SJCRH30 (cell line): ENCODE measurements around the gene GRHL3. TPM values are rescaled to one million over a fixed set of nuclear protein-coding genes. Genes with fewer than 3 reads are reported as not detected.

ENCODE experiments used
- DNase-seq, 2 experiments: peaks; one replicate each; pipeline ENCODE4 v3.0.0-alpha.2; 2015 to 2020
- H3K27ac ChIP-seq: fragments of 250-450 bp; sonication (Bioruptor Pico); 2 replicates; pipeline ENCODE4 v1.5.1; 2020; ENCODE audit warnings: mild to moderate bottlenecking, moderate library complexity
- H3K27me3 ChIP-seq: fragments of 250-450 bp; sonication (Bioruptor Pico); 2 replicates; pipeline ENCODE4 v1.5.1; 2020; ENCODE audit warnings: mild to moderate bottlenecking, moderate library complexity
- H3K36me3 ChIP-seq: fragments of 250-450 bp; sonication (Bioruptor Pico); 2 replicates; pipeline ENCODE4 v1.5.1; 2020; ENCODE audit warnings: mild to moderate bottlenecking, moderate library complexity
- H3K4me1 ChIP-seq: fragments of 250-450 bp; sonication (Bioruptor Pico); 2 replicates; pipeline ENCODE4 v1.5.1; 2020; ENCODE audit warnings: mild to moderate bottlenecking, moderate library complexity
- H3K4me3 ChIP-seq: fragments of 250-450 bp; sonication (Bioruptor Pico); 2 replicates; pipeline ENCODE4 v1.5.1; 2020; ENCODE audit warnings: mild to moderate bottlenecking, moderate library complexity
- H3K9me3 ChIP-seq: fragments of 250-450 bp; sonication (Bioruptor Pico); replicated peaks from 2 replicates; pipeline ENCODE4 v1.5.1; 2020; ENCODE audit warnings: mild to moderate bottlenecking, moderate library complexity
- total RNA-seq: library from RNA; depleted of rRNA; stranded (reverse); fragments of >200 nt; shearing (Covaris generic); gene quantifications from 2 replicates; pipeline ENCODE4 v1.2.3, GENCODE V29; 2014

The GRHL3 gene
- total RNA-seq, 1 experiment from 2014 or later = not detected

- no peaks in the 10 kb centered on the region for H3K4me1 ChIP-seq
- no peaks in the 10 kb centered on the region for H3K36me3 ChIP-seq
- 0 out of 2 replicates have a peak, but pooled peaks cover 5% of the 10 kb centered on the region for H3K27me3 ChIP-seq
- no peak overlapping the region for H3K27ac ChIP-seq
- H3K4me3 ChIP-seq = no peak overlapping the region
- H3K9me3 ChIP-seq = no peaks in the 10 kb centered on the region
- no peak for DNase-seq
Measured at GRCh38 chr1:24355466-24355865, 36.3 kb downstream of the GRHL3 start.

- 0 out of 2 replicates have a peak, but pooled peaks cover 5% of the 10 kb centered on the region for H3K27me3 ChIP-seq
- H3K9me3 ChIP-seq = no peaks in the 10 kb centered on the region
- H3K27ac ChIP-seq = no peak overlapping the region
- H3K4me3 ChIP-seq = no peak overlapping the region
- no peaks in the 10 kb centered on the region for H3K4me1 ChIP-seq
- no peak for DNase-seq
- no peaks in the 10 kb centered on the region for H3K36me3 ChIP-seq
Measured at GRCh38 chr1:24357038-24357437, 37.9 kb downstream of the GRHL3 start.

GRCh38 chr1:24360681-24361080 is 41.5 kb downstream of the GRHL3 start:
- Histone ChIP-seq H3K27me3 (0 out of 2 replicates have a peak, but pooled peaks cover 5% of the 10 kb centered on the region), H3K27ac (no peak overlapping the region), H3K9me3 (no peaks in the 10 kb centered on the region), H3K4me3 (no peak overlapping the region), H3K36me3 (no peaks in the 10 kb centered on the region), H3K4me1 (peaks cover 24% of the 10 kb centered on the region)
- no peak for DNase-seq

GRCh38 chr1:24361811-24362210 is 42.7 kb downstream of the GRHL3 start:
- H3K4me1 ChIP-seq = peaks cover 31% of the 10 kb centered on the region
- H3K27me3 ChIP-seq = 0 out of 2 replicates have a peak, but pooled peaks cover 5% of the 10 kb centered on the region
- no peaks in the 10 kb centered on the region for H3K9me3 ChIP-seq
- DNase-seq = no peak
- no peak overlapping the region for H3K27ac ChIP-seq
- H3K4me3 ChIP-seq = no peak overlapping the region
- no peaks in the 10 kb centered on the region for H3K36me3 ChIP-seq

- H3K27ac ChIP-seq = no peak overlapping the region
- H3K4me1 ChIP-seq = peaks cover 31% of the 10 kb centered on the region
- no peak for DNase-seq
- H3K4me3 ChIP-seq = no peak overlapping the region
- H3K27me3 ChIP-seq = 0 out of 2 replicates have a peak, but pooled peaks cover 5% of the 10 kb centered on the region
- no peaks in the 10 kb centered on the region for H3K9me3 ChIP-seq
- H3K36me3 ChIP-seq = no peaks in the 10 kb centered on the region
Measured at GRCh38 chr1:24362396-24362795, 43.2 kb downstream of the GRHL3 start.

- Histone ChIP-seq H3K27ac (no peak overlapping the region), H3K4me3 (no peak overlapping the region), H3K27me3 (0 out of 2 replicates have a peak, but pooled peaks cover 9% of the 10 kb centered on the region), H3K9me3 (no peaks in the 10 kb centered on the region), H3K4me1 (peaks cover 31% of the 10 kb centered on the region), H3K36me3 (no peaks in the 10 kb centered on the region)
- DNase-seq = no peak
Measured at GRCh38 chr1:24362982-24363614, 43.9 kb downstream of the GRHL3 start.

- Histone ChIP-seq H3K27ac (no peak overlapping the region), H3K4me1 (peaks cover 31% of the 10 kb centered on the region), H3K4me3 (no peak overlapping the region), H3K27me3 (0 out of 2 replicates have a peak, but pooled peaks cover 7% of the 10 kb centered on the region), H3K9me3 (no peaks in the 10 kb centered on the region), H3K36me3 (no peaks in the 10 kb centered on the region)
- no peak for DNase-seq
Measured at GRCh38 chr1:24363994-24364393, 44.8 kb downstream of the GRHL3 start.

GRCh38 chr1:24364605-24364974 is 45.4 kb downstream of the GRHL3 start:
- H3K27me3 ChIP-seq = 0 out of 2 replicates have a peak, but pooled peaks cover 4% of the 10 kb centered on the region
- peak in 1 of 2 experiments; percentile 24 for DNase-seq
- H3K9me3 ChIP-seq = no peaks in the 10 kb centered on the region
- H3K4me3 ChIP-seq = no peak overlapping the region
- peaks cover 31% of the 10 kb centered on the region for H3K4me1 ChIP-seq
- no peaks in the 10 kb centered on the region for H3K36me3 ChIP-seq
- H3K27ac ChIP-seq = peak overlapping the region; percentile 43

- Histone ChIP-seq H3K4me3 (no peak overlapping the region), H3K27me3 (0 out of 2 replicates have a peak, but pooled peaks cover 4% of the 10 kb centered on the region), H3K36me3 (no peaks in the 10 kb centered on the region), H3K27ac (peak overlapping the region; percentile 43), H3K4me1 (peaks cover 31% of the 10 kb centered on the region), H3K9me3 (no peaks in the 10 kb centered on the region)
- peak; percentile 80 to 92 for DNase-seq
Measured at GRCh38 chr1:24364975-24365678, 46.0 kb downstream of the GRHL3 start.

GRCh38 chr1:24366707-24367106 is 47.5 kb downstream of the GRHL3 start:
- Histone ChIP-seq H3K4me3 (no peak overlapping the region), H3K27ac (no peak overlapping the region), H3K4me1 (peaks cover 31% of the 10 kb centered on the region), H3K27me3 (0 out of 2 replicates have a peak, but pooled peaks cover 4% of the 10 kb centered on the region), H3K36me3 (no peaks in the 10 kb centered on the region), H3K9me3 (no peaks in the 10 kb centered on the region)
- no peak for DNase-seq

- Histone ChIP-seq H3K4me1 (peaks cover 22% of the 10 kb centered on the region), H3K4me3 (no peak overlapping the region), H3K36me3 (no peaks in the 10 kb centered on the region), H3K27ac (no peak overlapping the region), H3K9me3 (no peaks in the 10 kb centered on the region), H3K27me3 (peaks cover 7% of the 10 kb centered on the region)
- DNase-seq = no peak
Measured at GRCh38 chr1:24369199-24369598, 50.0 kb downstream of the GRHL3 start.

- Histone ChIP-seq H3K4me1 (peaks cover 16% of the 10 kb centered on the region), H3K27me3 (peaks cover 7% of the 10 kb centered on the region), H3K4me3 (no peak overlapping the region), H3K9me3 (no peaks in the 10 kb centered on the region), H3K36me3 (no peaks in the 10 kb centered on the region), H3K27ac (no peak overlapping the region)
- no peak for DNase-seq
Measured at GRCh38 chr1:24369801-24370200, 50.6 kb downstream of the GRHL3 start.

GRCh38 chr1:24373044-24373443 is 53.9 kb downstream of the GRHL3 start:
- no peak overlapping the region for H3K27ac ChIP-seq
- no peaks in the 10 kb centered on the region for H3K4me1 ChIP-seq
- H3K36me3 ChIP-seq = no peaks in the 10 kb centered on the region
- no peaks in the 10 kb centered on the region for H3K9me3 ChIP-seq
- no peak overlapping the region for H3K4me3 ChIP-seq
- no peak for DNase-seq
- H3K27me3 ChIP-seq = peaks cover 10% of the 10 kb centered on the region

GRCh38 chr1:24373710-24374109 is 54.6 kb downstream of the GRHL3 start:
- Histone ChIP-seq H3K4me1 (no peaks in the 10 kb centered on the region), H3K27ac (no peak overlapping the region), H3K27me3 (peaks cover 10% of the 10 kb centered on the region), H3K4me3 (no peak overlapping the region), H3K9me3 (no peaks in the 10 kb centered on the region), H3K36me3 (no peaks in the 10 kb centered on the region)
- no peak for DNase-seq
